H1 (cell line): Measurements from ENCODE around the gene CELSR1. TPM values are rescaled to one million over a fixed set of nuclear protein-coding genes. Genes with fewer than 3 reads are reported as not detected.

Experiments used
- BACH1 ChIP-seq: IDR thresholded peaks from 2 replicates; pipeline ENCODE4 v1.6.1; 2012; ENCODE audit warnings: low read length, improper control_type of control experiment
- BCL11A ChIP-seq, 2 experiments: IDR thresholded peaks; one replicate each; pipeline ENCODE4 v1.6.1; 2011; ENCODE audit warnings: low read depth in 2 of 2, low read length in 2 of 2, mild to moderate bottlenecking in 2 of 2
- BRCA1 ChIP-seq: IDR thresholded peaks from 2 replicates; pipeline ENCODE4 v1.6.1; 2012; ENCODE audit warnings: low read depth, low read length, improper control_type of control experiment
- CBX8 ChIP-seq: fragments of 300-800, 300-1000 bp; sonication (generic); IDR thresholded peaks from 2 replicates; pipeline ENCODE4 v1.7.1; 2016; ENCODE audit warnings: low read depth, low read length, borderline replicate concordance
- GABPA ChIP-seq: IDR thresholded peaks from 2 replicates; pipeline ENCODE4 v1.6.1; 2011; ENCODE audit warnings: mild to moderate bottlenecking, low read length, moderate library complexity, borderline replicate concordance; ENCODE audit not compliant: insufficient read depth
- GTF2F1 ChIP-seq: IDR thresholded peaks from 2 replicates; pipeline ENCODE4 v1.6.1; 2012; ENCODE audit warnings: low read depth, low read length, improper control_type of control experiment, borderline replicate concordance
- JUN ChIP-seq: IDR thresholded peaks from 2 replicates; pipeline ENCODE4 v1.6.1; 2011; ENCODE audit warnings: low read depth, mild to moderate bottlenecking, improper control_type of control experiment, low read length
- KDM1A ChIP-seq: fragments of 200-600, 300-600 bp; sonication (generic); IDR thresholded peaks from 2 replicates; pipeline ENCODE4 v1.7.1; 2016; ENCODE audit warnings: mild to moderate bottlenecking, low read length, borderline replicate concordance
- KDM5A ChIP-seq: fragments of 200-600 bp; IDR thresholded peaks from 2 replicates; pipeline ENCODE4 v1.7.1; 2012; ENCODE audit warnings: mild to moderate bottlenecking, low read length, inconsistent platforms, mixed read lengths
- NANOG ChIP-seq: IDR thresholded peaks from 2 replicates; pipeline ENCODE4 v1.6.1; 2011; ENCODE audit warnings: low read length, low read depth, mild to moderate bottlenecking, inconsistent platforms; ENCODE audit not compliant: insufficient read depth, poor library complexity, severe bottlenecking
- POLR2AphosphoS5 ChIP-seq: IDR thresholded peaks from 2 replicates; pipeline ENCODE4 v1.6.1; 2011; ENCODE audit warnings: low read depth, low read length
- RBBP5 ChIP-seq: IDR thresholded peaks from 2 replicates; pipeline ENCODE4 v1.7.1; 2012; ENCODE audit warnings: low read depth, mild to moderate bottlenecking, inconsistent platforms, low read length, moderate library complexity, borderline replicate concordance
- SIRT6 ChIP-seq: IDR thresholded peaks from one replicate; pipeline ENCODE4 v1.7.1; 2012; ENCODE audit warnings: low read length, inconsistent platforms
- SP4 ChIP-seq: IDR thresholded peaks from 2 replicates; pipeline ENCODE4 v1.6.1; 2012; ENCODE audit warnings: low read length, inconsistent platforms
- SUZ12 ChIP-seq: fragments of 200-600 bp; sonication (generic); IDR thresholded peaks from 2 replicates; pipeline ENCODE4 v1.6.1; 2012; ENCODE audit warnings: mild to moderate bottlenecking, inconsistent platforms, low read length, moderate library complexity, mixed read lengths
- TAF1 ChIP-seq: IDR thresholded peaks from 2 replicates; pipeline ENCODE4 v1.6.1; 2011; ENCODE audit warnings: mild to moderate bottlenecking, low read depth, low read length
- TBP ChIP-seq: IDR thresholded peaks from 2 replicates; pipeline ENCODE4 v1.6.1; 2011; ENCODE audit warnings: low read depth, low read length, improper control_type of control experiment
- TCF12 ChIP-seq: IDR thresholded peaks from 2 replicates; pipeline ENCODE4 v1.6.1; 2011; ENCODE audit warnings: low read depth, mild to moderate bottlenecking, low read length
- polyA plus RNA-seq, 7 experiments: library from polyadenylated mRNA; depleted of rRNA in 3 of 7; stranded (reverse) in 5 of 7; unstranded in 2 of 7; fragments of >200 nt in 5 of 7; fragments of 200-250 nt in 2 of 7; gene quantifications; 1 replicate in 5 of 7; 2 replicates in 1 of 7; 4 replicates in 1 of 7; pipeline versions ENCODE4 v1.2.1 to v1.2.3, GENCODE V29; 2011 to 2013; ENCODE audit warnings: missing spikeins in 2 of 7, mixed read lengths in 2 of 7
- total RNA-seq: library from RNA; stranded (reverse); fragmentation: NEBNext Ultra II Directional; extraction: Animal tissue kit (Norgen Biotek cat#: 25700); gene quantifications from 2 replicates; pipeline ENCODE4 v1.2.1, GENCODE V29; 2021
- TF ChIP-seq, protein P1 (sequence below): IDR thresholded peaks from 2 replicates; pipeline ENCODE4 v1.6.1; 2012; ENCODE audit warnings: low read length, inconsistent platforms
- TF ChIP-seq, protein P2 (sequence below): IDR thresholded peaks from 2 replicates; pipeline ENCODE4 v1.6.1; 2011; ENCODE audit warnings: low read length, improper control_type of control experiment
- TF ChIP-seq, protein P3 (sequence below), 3 experiments: IDR thresholded peaks; 1 replicate in 2 of 3; 2 replicates in 1 of 3; pipeline versions ENCODE4 v1.5.1 to v1.6.1; 2011; ENCODE audit warnings: low read length in 3 of 3, mild to moderate bottlenecking in 3 of 3, inconsistent platforms in 2 of 3, low read depth in 1 of 3, moderate library complexity in 1 of 3; ENCODE audit not compliant: insufficient read depth in 1 of 3; ENCODE audit errors: control extremely low read depth in 1 of 3

The CELSR1 gene
- total and polyA plus RNA-seq, 2 of the 8 experiments (the other 6 are each of a cell fraction or from before 2014, with no cell fraction given), result 9.0 to 12.4 TPM

DNA sequence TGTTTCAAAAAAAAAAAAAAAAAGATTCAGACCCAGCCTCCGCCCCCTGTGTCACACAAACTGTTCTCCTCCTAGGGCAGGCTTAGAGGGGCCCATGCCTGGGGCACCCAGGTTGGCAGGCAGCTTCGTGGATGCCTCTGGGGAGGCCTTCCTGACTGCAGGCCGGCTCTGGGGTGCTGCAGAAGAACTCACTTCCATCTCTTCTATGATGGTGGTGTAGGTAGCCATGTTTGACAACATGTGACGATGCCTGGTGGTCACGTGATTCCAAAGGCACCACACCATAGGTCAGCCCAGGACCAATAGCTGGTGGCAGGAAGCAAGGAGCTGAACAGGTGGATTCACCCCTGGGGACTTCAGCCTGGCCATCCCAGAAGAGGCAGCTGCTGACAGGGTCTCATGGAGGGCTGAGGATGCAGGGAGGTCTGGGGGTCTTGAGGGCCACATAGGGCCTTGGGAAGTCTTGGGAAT is 24.1 kb upstream of the CELSR1 start (continued):
- TF ChIP-seq, protein P1, sequence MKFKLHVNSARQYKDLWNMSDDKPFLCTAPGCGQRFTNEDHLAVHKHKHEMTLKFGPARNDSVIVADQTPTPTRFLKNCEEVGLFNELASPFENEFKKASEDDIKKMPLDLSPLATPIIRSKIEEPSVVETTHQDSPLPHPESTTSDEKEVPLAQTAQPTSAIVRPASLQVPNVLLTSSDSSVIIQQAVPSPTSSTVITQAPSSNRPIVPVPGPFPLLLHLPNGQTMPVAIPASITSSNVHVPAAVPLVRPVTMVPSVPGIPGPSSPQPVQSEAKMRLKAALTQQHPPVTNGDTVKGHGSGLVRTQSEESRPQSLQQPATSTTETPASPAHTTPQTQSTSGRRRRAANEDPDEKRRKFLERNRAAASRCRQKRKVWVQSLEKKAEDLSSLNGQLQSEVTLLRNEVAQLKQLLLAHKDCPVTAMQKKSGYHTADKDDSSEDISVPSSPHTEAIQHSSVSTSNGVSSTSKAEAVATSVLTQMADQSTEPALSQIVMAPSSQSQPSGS, result no peak
- TF ChIP-seq, protein P2, sequence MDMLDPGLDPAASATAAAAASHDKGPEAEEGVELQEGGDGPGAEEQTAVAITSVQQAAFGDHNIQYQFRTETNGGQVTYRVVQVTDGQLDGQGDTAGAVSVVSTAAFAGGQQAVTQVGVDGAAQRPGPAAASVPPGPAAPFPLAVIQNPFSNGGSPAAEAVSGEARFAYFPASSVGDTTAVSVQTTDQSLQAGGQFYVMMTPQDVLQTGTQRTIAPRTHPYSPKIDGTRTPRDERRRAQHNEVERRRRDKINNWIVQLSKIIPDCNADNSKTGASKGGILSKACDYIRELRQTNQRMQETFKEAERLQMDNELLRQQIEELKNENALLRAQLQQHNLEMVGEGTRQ, result peak; percentile 98
- TF ChIP-seq BACH1, result no peak
- TF ChIP-seq GABPA, result no peak
- TF ChIP-seq, protein P3, sequence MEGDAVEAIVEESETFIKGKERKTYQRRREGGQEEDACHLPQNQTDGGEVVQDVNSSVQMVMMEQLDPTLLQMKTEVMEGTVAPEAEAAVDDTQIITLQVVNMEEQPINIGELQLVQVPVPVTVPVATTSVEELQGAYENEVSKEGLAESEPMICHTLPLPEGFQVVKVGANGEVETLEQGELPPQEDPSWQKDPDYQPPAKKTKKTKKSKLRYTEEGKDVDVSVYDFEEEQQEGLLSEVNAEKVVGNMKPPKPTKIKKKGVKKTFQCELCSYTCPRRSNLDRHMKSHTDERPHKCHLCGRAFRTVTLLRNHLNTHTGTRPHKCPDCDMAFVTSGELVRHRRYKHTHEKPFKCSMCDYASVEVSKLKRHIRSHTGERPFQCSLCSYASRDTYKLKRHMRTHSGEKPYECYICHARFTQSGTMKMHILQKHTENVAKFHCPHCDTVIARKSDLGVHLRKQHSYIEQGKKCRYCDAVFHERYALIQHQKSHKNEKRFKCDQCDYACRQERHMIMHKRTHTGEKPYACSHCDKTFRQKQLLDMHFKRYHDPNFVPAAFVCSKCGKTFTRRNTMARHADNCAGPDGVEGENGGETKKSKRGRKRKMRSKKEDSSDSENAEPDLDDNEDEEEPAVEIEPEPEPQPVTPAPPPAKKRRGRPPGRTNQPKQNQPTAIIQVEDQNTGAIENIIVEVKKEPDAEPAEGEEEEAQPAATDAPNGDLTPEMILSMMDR (IDR thresholded peaks at IDR 0.05; ENCODE audit: control extremely low read depth in 1 of 3, insufficient read depth in 1 of 3, low read depth in 1 of 3, low read length in 3 of 3), result no peak
- no peak for TF ChIP-seq SIRT6
- TF ChIP-seq GTF2F1, result no peak
- no peak for TF ChIP-seq CBX8
- peak; percentile 53; the same call in 1 of the 2 replicates for TF ChIP-seq TBP
- no peak for TF ChIP-seq BCL11A (IDR thresholded peaks at IDR 0.05; ENCODE audit: low read depth in 2 of 2, low read length in 2 of 2)
- TF ChIP-seq POLR2AphosphoS5, result no peak
- TF ChIP-seq SP4, result peak; percentile 91; the same call in 1 of the 2 replicates
- no peak for TF ChIP-seq TCF12
- TF ChIP-seq NANOG, result no peak
- no peak for TF ChIP-seq JUN
- TF ChIP-seq SUZ12, result no peak
- TF ChIP-seq TAF1, result peak; percentile 51
- no peak for TF ChIP-seq KDM1A
- no peak for TF ChIP-seq BRCA1
- peak; percentile 81 for TF ChIP-seq KDM5A
- no peak for TF ChIP-seq RBBP5
